ENCODE data around the gene TOMM40. TPM values are rescaled to one million over a fixed set of nuclear protein-coding genes. Genes with fewer than 3 reads are reported as not detected.
A peak's percentile ranks its signal among the peaks of the same experiment; 100 is the strongest.

TOMM40 gene
- total RNA-seq, 1 experiment from 2014 or later: 180 TPM

DNA sequence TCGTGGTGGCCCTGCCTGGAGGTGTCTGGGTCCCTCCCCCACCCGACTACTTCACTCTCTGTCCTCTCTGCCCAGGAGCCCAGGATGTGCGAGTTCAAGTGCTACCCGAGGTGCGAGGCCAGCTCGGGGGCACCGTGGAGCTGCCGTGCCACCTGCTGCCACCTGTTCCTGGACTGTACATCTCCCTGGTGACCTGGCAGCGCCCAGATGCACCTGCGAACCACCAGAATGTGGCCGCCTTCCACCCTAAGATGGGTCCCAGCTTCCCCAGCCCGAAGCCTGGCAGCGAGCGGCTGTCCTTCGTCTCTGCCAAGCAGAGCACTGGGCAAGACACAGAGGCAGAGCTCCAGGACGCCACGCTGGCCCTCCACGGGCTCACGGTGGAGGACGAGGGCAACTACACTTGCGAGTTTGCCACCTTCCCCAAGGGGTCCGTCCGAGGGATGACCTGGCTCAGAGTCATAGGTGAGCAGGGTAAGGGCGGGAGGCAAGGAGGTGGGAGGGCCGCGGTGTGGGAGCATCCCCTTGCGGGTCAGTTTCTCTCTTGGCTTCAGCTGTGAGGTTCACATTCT lies 25.8 kb upstream of the TOMM40 start:
- no peaks in the 10 kb centered on the region; a peak in 1 of 5 replicates for H3K9me3 Mint-ChIP-seq
- no peaks in the 10 kb centered on the region for H4K20me1 ChIP-seq (ENCODE audit: control insufficient read depth, insufficient read depth, insufficient read length)

More for the DNA sequence above, 25.8 kb upstream of the TOMM40 start:
- Histone ChIP-seq H3K9me3 (ENCODE audit: control insufficient read depth, low read depth, low read length) (no peaks in the 10 kb centered on the region), H3K79me1 (ENCODE audit: insufficient read depth, low read depth, low read length, poor library complexity, severe bottlenecking) (peaks cover 8% of the 10 kb centered on the region), H3K14ac (ENCODE audit: insufficient read depth, low read length) (no peak overlapping the region), H3K18ac (ENCODE audit: insufficient read length, low read depth, low read length) (no peak overlapping the region), H3K23me2 (ENCODE audit: insufficient read length, low read depth, low read length, poor library complexity, severe bottlenecking) (no peaks in the 10 kb centered on the region), H3K4ac (ENCODE audit: low read depth, low read length) (no peak overlapping the region), H4K8ac (replicated peaks; ENCODE audit: insufficient read length, low read depth, low read length) (no peak overlapping the region), H2BK15ac (ENCODE audit: low read depth, low read length) (no peak overlapping the region), H3K27ac (ENCODE audit: insufficient read length, low read depth, low read length) (no peak overlapping the region), H3K27me3 (ENCODE audit: insufficient read depth, low read length) (no peaks in the 10 kb centered on the region), H3K9ac (ENCODE audit: extremely low read depth, insufficient read length, low read length) (no peak overlapping the region), H3T11ph (ENCODE audit: low read length) (no peak overlapping the region), H2BK12ac (ENCODE audit: insufficient read length, low read depth, low read length) (no peak overlapping the region), H3K23ac (ENCODE audit: insufficient read length, low read depth, low read length) (no peak overlapping the region), H2BK5ac (ENCODE audit: insufficient read length, low read length) (no peak overlapping the region), H3K56ac (ENCODE audit: insufficient read length, low read depth, low read length) (no peak overlapping the region), H3K4me1 (ENCODE audit: insufficient read depth, low read length) (no peaks in the 10 kb centered on the region), H3K4me2 (ENCODE audit: insufficient read depth, insufficient read length, low read length) (no peak overlapping the region), H2AFZ (ENCODE audit: low read length) (no peak overlapping the region), H4K5ac (ENCODE audit: insufficient read length, low read depth, low read length) (no peak overlapping the region), H3K79me2 (ENCODE audit: insufficient read depth, low read length) (no peaks in the 10 kb centered on the region; the same call in 1 of the 2 replicates), H2BK120ac (ENCODE audit: low read depth, low read length, poor library complexity, severe bottlenecking) (no peak overlapping the region), H4K91ac (ENCODE audit: insufficient read length, low read depth, low read length) (no peak overlapping the region), H2BK20ac (ENCODE audit: low read depth, low read length, poor library complexity, severe bottlenecking) (no peak overlapping the region), H2AK5ac (ENCODE audit: insufficient read length, low read length) (no peak overlapping the region)
- no peak overlapping the region for H3K4me3 Mint-ChIP-seq
- H3K27me3 Mint-ChIP-seq (ENCODE audit: low read depth): no peaks in the 10 kb centered on the region
- DNase-seq: no peak
- 0 out of 4 replicates have a peak, but pooled peaks cover 0 to 2% of the 10 kb centered on the region in 2 experiments for H3K4me1 Mint-ChIP-seq
- peak overlapping the region in 1 of 3 experiments; percentile 72; a peak in 1 of 7 replicates for H3K27ac Mint-ChIP-seq
- H3K36me3 Mint-ChIP-seq (ENCODE audit: insufficient read depth in 1 of 3, low read depth in 3 of 3): peaks cover 44 to 74% (median 69%) of the 10 kb centered on the region in 3 experiments
- no CpG with 5 or more reads among the region's 27 CpGs for WGBS (ENCODE audit: extremely low coverage, insufficient read length, low lambda C conversion rate)
- TF ChIP-seq, protein P1, sequence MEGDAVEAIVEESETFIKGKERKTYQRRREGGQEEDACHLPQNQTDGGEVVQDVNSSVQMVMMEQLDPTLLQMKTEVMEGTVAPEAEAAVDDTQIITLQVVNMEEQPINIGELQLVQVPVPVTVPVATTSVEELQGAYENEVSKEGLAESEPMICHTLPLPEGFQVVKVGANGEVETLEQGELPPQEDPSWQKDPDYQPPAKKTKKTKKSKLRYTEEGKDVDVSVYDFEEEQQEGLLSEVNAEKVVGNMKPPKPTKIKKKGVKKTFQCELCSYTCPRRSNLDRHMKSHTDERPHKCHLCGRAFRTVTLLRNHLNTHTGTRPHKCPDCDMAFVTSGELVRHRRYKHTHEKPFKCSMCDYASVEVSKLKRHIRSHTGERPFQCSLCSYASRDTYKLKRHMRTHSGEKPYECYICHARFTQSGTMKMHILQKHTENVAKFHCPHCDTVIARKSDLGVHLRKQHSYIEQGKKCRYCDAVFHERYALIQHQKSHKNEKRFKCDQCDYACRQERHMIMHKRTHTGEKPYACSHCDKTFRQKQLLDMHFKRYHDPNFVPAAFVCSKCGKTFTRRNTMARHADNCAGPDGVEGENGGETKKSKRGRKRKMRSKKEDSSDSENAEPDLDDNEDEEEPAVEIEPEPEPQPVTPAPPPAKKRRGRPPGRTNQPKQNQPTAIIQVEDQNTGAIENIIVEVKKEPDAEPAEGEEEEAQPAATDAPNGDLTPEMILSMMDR (conservative IDR thresholded peaks at IDR 0.05): no peak
